Umbilical cord (tissue), 2 donors: ENCODE data around the gene CIAPIN1. TPM values are rescaled to one million over a fixed set of nuclear protein-coding genes. Genes with fewer than 3 reads are reported as not detected.
"Not testable (repeated sequence)": the region's sequence is repeated elsewhere in the genome, so short reads cannot be mapped to it uniquely, and the experiment has no call there.

Experiments used
- DNase-seq: peaks from one replicate; pipeline ENCODE4 v3.0.0-alpha.2; 2015; ENCODE audit warnings: low spot score
- total RNA-seq: library from RNA; depleted of rRNA; stranded (reverse); fragments of >200 nt; gene quantifications from one replicate; pipeline ENCODE4 v1.2.3, GENCODE V29; 2014; ENCODE audit warnings: low replicate concordance; ENCODE audit not compliant: insufficient read depth

The CIAPIN1 gene
- total RNA-seq, 1 donor from 2014 or later, result 26.0 TPM

DNA sequence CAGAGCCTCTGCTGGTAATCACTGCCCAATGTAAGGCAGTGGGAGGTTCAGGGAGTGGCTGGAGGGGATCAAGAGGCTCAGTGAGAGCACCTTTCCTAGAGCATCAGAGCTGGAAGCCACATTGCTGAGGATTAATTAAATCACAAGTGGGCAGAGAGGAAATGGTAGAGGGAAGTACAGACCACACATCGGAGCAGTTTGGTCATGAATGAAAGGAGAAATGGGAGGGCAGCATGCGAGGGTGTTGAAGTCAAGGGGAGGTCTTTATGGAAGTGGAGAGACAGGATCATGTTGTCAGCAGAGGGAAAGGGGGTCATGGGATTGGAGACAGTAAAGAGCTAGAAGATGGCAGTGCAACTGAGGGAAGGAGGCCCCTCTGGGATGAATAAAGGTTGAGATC is 40.3 kb downstream of the CIAPIN1 start:
- DNase-seq, result no peak

DNA sequence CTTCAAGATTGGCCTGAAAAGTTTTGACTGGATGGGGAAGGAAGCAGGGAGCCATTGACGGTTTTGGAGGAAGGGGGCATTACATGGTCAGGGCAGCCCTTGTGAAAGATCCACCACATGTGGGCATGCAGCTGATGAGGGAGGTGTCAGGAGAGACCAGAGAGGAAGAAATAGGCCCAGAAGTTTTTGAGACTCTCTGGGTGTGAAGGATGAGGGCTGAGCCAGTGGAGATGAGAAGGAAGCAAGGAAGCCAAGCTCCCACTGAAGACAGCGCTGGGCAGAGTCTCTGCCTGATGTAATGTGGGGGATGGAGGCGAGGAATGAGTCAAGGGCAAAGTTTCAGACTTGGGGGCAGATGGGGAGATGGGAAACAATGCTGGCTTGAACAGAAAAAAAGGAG is 42.1 kb downstream of the CIAPIN1 start:
- no peak for DNase-seq

DNA sequence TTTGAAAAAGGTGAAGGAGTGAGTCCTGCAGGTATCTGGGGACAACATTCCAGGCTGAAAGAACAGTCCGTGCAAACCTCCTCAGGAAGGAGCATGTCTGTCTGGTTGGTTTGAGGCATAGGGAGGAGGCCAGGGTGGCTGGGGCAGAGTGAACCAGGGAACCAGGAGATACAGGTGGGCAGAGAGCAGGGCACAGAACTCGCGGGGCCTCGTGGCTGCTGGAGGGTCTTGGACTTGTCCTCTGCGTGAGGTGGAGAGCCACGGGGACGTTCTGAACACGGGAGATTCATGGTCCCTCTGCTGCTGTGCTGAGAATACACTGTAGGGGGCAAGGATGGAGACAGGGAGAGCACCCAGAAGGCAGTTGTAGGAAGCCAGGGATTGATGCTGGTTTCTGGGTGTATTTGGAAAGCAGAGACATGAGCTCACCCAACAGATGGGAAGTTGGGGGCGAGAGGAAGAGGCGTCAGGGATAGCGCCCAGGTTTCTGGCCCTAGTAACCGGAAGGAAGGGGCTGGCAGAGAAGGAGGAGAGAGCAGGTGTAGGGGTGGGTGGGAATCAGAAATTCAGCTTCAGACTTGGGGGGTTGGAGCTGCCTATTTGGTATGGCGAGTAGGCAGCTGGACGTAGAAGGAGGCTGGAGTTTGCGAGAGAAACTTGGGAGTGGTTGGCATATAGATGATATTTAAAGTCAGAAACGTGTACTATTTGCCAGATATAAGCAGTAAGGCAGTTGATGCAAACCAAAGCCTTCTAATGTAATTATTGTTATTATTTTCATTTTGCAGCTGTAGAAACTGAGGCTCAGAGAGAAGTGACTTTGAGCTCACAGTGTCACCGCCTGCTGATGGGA is 43.0 kb downstream of the CIAPIN1 start, which contains the start of gene CCL17:
Gene CCL17, plus strand, starts transcription at position 803 of the 853 bp plus-strand sequence. CDS start 9,166 bp downstream, outside the sequence.
- DNase-seq, result no peak

DNA sequence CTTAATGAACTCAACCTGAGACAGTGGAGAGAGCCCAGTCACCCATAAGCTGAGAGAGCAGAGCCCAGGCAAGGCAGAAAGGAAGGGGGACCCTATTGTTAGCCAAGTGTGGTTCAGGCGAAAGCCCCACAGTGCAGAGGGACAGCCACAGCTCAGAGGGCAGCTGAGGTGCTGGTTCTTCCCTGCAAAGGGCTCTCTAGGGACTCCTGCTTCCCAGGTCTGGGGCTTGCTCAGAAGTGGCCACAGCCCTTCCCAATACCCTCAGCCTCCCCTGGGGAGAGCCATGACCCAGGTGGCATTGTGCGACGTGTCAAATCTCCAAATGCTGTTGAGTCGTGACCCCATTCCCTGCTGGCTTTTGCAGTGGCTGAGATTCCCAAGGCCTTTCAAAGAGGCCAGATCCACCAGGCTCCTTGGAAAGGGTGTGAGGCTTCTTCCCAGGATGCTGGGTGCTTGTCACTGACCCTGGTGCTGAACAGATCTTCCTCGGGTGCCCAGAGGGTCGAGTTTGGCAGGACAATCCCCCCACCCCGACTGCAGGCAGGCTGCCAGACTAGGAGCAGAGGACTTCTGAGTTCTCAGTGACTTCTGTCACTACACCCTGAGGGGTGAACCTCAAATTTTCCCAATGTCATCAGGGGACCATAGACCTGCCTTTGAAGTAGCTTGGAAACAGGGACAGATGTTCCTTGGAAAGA is 45.1 kb downstream of the CIAPIN1 start:
- DNase-seq, result no peak

DNA sequence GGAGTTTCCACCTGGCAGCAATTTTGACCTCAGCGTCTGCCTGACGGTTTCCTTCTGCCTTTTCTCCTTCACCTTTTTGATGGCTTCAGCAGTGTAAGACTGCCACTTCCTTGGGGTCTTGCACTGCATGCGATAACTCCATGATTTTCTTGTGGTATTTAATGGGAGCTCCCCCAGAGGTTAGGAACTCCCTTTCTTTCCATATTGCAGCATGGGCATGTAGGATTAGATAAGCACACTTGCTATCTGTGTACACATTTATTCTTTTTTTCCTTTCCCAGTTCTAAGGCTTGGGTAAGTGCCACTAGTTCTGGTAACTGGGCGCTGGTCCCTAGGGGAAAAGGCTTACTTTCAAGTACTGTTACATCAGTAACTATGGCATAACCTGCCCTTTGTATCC is 49.7 kb downstream of the CIAPIN1 start:
- not testable (repeated sequence) for DNase-seq

DNA sequence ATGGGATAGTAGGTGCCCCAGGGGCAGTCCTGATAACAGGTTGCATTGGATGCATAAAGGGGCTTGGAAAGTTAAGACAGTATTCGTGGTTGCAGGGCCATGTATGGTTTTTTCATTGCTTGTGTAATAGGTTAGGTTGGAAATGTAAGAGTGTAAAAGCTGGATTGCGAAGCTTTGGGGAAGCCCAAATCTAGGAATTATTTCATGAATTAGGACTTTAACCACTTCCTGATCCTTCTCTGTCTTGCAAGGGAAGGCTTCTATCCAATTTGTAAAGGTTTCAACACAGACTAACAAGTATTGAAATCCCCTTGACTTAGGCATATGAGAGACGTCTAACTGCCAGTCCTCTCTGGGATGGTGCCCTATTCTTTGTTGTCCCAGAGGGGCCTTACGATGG is 50.4 kb downstream of the CIAPIN1 start:
- DNase-seq, result no peak

DNA sequence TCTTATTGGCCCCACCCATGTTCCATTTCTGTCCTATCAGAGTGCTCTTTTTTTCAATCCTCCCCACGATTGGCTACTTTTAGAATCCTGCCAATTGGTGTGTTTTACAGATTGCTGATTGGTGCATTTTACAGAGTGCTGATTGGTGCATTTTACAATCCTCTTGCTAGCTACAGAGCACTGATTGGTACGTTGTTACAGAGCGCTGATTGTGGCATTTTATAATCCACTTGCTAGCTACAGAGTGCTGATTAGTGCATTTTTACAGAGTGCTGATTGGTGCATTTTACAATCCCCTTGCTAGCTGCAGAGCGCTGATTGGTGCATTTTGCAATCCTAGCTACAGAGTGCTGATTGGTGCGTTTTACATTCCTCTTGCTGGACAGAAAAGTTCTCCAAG is 52.2 kb downstream of the CIAPIN1 start:
- DNase-seq, result no peak

DNA sequence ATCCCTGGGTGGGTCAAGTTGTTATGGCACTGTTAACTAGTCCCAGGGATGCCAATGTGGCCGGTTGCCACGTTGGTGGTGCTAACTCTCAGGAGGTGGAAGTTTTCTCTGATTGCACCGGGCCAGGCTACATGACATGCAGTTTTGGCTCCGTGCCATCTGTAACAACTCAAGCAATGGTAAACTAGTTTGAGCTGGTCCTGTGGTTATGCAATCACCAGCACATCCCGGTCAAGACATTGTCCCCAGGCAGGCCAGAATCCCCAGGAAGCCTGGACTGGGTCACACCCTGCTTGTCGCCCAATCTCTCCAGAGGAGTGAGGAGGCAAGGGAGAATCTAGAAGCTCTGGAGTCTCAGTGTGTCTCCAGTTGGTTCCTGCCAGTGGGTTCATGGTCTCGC is 52.7 kb downstream of the CIAPIN1 start:
- no peak for DNase-seq

DNA sequence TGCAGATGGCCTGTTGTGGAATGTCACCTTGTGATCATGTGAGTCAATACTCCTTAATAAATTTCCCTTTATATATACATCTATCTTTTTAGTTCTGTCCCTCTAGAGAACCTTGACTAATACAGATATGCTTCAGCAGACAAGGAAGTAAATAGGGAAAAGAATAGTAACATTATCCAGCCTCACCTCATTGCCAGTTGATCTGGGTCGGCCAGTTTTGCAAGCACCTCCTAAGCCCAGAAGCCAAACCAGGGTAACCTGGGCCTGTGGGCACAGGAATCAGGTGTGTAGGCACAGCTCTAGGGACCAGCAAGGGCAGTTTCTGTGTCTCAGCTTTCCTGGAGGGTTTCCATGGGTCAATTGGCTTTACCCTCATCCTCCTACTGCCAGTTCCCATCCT is 54.5 kb downstream of the CIAPIN1 start:
- no peak for DNase-seq

DNA sequence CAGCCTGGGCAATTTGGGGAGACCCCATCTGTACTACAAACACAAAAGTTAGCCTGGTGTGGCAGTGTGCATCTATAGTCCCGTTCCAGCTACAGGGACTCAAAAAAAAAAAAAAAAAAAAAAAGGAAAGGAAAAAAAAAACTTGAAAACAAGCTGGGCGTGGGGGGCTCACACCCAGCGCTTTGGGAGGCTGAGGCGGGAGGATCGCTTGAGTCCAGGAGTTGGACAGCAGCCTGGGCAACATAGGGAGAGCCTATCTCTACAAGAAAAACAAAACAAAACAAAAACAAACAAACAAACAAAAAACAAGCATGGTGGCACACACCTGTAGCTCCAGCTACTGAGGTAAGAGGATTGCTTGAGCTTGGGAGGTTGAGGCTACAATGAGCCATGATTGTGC is 55.5 kb downstream of the CIAPIN1 start:
- DNase-seq, result no peak

DNA sequence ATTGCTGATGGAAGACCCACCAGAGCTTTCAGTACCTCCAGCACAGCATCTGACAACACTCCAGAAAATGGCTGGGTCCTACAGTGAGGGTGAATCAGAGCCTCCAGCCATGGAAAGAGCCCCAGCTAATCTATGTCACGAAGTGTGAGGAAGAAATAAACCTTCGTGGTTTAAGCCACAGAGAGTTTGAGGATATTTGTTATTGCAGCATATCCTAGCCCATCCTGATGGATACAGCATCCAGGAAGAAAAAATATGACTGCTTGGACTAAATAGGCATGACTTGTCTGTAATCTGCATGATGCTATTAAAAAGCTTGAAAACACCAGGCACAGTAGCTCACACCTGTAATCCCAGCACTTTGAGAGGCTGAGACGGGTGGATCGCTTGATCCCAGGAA is 55.9 kb downstream of the CIAPIN1 start:
- no peak for DNase-seq

DNA sequence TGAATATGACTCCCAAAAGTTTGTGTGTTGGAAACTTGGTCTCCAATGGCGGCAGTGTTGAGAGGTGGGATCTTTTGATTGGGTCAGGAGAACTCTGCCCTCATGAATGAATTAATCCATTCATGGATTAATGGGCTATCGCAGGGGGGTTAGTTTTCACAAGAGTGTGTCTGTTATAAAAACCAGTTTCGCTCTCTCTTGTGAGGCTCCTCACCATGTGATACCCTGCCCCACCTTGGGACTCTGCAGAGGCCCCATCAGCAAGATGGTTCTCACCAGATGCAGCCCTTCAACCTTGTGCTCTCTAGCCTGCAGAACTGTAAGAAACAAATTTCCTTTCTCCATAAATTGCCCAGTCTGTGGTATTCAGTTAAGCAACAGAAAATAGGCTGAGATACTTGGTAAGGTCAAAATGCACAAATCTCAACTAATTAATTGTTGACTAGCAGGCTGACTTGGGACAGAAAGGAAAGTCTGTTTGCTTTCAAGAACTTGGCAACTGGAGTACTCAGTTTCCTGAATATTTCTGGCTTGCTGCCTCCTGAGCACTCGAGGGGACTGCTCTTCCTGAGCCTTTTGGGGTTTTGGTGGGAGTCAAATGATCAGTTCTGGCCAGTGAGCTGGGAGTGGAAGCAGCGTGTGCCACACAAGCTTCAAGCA is 56.4 kb downstream of the CIAPIN1 start:
- DNase-seq, result no peak

DNA sequence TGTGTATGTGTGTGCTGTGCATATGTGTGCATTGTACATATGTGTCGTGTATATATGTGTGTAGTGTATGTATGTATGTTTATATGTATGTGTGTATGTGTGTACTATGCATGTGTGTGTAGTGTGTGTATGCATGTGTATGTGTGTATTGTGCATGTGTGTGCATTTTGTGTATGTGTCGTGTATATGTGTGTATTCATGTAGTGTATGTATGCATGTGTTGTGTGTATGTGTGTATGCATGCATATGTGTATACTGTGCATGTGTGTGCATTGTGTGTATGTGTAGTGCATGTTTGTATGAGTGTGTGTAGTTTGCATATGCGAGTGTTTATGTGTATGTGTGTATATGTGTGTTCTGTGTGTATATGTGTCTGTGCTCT is 58.1 kb downstream of the CIAPIN1 start:
- DNase-seq, result no peak

DNA sequence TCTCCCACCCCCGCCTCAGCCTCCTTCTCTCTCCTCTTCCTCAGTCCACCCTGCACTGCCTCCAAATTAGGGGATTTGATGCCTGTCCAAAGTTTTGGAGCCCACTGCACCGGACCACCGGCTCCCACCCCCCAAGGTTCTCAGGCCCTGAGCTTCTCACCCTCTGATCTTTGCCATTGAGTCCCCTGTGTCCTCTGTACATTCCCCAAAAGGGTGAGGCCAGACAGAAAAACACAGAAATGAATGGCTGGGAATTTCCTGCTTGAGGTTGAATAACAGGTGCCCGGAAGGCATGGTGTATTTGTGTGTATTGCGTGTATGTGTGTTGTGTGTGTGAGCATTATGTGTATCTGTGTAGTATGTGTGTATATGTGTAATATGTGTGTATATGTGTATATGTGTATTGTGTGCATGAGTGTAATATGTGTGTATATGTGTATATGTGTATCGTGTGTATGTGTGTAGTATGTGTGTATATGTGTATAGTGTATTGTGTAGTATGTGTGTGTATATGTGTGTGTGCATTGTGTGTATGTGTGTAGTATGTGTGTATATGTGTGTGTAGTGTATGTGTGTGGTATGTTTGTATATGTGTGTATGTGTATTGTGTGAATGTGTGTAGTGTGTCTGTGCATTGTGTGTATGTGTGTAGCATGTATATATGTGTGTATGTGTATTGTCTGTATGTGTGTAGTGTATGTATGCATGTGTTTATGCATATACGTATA is 58.7 kb downstream of the CIAPIN1 start:
- no peak for DNase-seq

DNA sequence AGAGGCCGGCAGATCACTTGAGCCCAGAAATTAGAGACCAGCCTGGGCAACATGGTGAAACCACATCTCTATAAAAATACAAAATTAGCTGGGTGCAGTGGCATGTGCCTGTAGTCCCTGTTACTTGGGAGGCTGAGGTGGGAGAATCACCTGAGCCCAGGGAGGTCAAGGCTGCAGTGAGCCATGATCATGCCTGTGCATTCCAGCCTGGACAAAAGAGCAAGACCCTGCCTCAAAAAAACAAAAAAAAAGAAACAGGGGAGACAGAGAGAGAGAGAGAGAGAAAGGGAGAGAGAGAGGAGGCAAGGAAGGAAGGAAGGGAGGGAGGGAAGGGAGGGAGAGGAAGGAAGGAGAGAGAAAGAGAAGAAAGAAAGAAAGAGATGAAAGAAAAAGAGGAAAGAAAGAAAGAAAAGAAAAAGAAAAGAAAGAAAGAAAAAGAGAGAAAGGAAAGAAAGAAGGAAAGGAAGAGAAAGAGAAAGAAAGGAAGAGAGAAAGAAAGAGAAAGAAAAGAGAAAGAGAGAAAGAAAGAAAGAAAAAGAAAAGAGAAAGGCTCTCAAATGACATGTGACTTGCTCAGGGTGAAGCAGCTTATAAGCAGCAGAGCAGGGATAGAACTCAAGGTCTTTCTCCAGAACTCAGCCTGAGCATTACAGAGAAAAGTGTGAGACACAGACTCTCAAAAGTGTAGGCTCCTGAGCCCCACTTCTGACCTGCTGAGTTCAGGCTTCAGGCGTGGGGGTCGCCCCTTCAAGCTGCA is 59.4 kb downstream of the CIAPIN1 start:
- DNase-seq, result no peak

DNA sequence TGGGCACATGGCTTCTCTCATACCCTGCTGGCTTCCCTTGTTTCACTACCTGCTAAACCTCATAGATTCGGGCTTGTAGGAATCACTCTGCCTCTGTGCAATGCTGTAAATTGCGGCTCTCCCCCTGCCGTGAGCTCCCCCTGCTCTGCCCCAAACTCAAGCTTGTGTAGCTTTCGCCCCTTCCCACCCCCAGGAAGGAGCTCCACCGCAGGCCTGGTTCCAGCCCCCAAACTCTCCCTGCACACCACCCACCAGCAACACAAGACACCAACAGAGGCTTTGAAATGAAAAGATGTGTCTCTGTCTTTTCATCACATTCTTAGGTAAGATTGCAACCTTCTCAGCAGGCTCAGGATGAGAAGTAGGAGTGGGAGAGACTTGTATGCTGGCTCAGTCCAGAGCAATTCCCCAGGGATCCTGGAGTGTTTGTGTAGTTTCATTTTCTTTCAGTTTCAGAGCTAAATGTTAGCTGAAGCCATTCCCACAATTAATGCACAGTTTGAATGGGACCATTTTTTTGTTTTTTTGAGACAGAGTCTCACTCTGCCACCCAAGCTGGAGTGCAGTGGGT is 60.7 kb downstream of the CIAPIN1 start:
- no peak for DNase-seq

DNA sequence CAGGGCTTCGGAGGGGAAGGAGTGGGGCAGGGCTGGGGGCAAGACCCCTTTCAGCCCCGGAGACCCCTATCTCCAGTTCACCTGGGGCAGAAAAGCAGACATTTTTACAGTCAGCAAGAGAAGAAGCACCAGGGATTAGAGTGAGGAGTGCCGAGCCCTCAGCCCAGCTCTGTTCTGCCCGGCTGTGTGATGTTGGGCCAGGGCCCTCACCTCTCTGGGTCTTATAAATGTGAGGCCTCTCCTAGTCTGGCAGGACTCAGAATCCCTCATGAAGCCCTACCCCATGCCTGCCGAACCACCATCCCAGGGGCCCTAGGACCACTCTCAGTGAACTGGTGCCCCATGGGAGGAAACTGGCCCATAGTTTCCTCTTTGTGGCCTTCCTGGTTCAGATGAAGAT is 62.1 kb downstream of the CIAPIN1 start:
- DNase-seq, result no peak

DNA sequence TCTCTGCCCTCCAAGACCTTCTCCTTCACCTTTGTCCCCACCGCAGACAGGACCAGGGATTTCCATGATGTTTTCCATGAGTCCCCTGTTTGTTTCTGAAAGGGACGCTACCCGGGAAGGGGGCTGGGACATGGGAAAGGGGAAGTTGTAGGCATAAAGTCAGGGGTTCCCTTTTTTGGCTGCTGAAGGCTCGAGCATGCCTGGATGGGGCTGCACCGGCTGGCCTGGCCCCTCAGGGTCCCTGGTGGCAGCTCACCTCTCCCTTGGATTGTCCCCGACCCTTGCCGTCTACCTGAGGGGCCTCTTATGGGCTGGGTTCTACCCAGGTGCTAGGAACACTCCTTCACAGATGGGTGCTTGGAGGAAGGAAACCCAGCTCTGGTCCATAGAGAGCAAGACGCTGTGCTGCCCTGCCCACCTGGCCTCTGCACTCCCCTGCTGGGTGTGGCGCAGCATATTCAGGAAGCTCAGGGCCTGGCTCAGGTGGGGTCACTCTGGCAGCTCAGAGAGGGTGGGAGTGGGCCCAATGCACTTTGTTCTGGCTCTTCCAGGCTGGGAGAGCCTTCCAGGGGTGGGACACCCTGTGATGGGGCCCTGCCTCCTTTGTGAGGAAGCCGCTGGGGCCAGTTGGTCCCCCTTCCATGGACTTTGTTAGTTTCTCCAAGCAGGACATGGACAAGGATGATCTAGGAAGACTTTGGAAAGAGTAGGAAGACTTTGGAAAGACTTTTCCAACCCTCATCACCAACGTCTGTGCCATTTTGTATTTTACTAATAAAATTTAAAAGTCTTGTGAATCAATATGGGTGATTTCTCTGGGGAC is 62.7 kb downstream of the CIAPIN1 start:
- no peak for DNase-seq

DNA sequence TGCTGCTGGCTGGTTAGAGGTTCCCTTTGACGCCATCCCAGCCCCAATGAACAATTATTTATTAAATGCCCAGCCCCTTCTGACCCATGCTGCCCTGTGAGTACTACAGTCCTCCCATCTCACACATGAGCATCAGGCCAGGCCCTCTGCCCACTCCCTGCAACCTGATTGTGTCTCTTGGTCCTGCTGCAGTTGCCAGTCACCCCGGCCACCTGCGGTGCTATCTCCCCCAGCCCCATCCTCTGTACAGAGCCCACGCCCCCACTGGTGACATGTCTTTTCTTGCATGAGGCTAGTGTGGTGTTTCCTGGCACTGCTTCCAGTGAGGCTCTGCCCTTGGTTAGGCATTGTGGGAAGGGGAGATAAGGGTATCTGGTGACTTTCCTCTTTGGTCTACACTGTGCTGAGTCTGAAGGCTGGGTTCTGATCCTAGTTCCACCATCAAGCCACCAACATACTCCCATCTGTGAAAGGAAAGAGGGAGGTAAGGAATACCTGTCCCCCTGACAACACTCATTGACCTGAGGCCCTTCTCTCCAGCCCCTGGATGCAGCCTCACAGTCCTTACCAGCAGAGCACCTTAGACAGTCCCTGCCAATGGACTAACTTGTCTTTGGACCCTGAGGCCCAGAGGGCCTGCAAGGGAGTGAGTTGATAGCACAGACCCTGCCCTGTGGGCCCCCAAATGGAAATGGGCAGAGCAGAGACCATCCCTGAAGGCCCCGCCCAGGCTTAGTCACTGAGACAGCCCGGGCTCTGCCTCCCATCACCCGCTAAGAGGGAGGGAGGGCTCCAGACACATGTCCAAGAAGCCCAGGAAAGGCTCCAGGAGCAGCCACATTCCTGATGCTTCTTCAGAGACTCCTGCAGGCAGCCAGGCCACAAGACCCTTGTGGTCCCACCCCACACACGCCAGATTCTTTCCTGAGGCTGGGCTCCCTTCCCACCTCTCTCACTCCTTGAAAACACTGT is 63.6 kb downstream of the CIAPIN1 start:
- peak; percentile 87 for DNase-seq
